ENCODE data around the gene U2AF2. TPM values are rescaled to one million over a fixed set of nuclear protein-coding genes. Genes with fewer than 3 reads are reported as not detected.

U2AF2 gene
- total RNA-seq, 1 donor from 2014 or later: 219 TPM

DNA sequence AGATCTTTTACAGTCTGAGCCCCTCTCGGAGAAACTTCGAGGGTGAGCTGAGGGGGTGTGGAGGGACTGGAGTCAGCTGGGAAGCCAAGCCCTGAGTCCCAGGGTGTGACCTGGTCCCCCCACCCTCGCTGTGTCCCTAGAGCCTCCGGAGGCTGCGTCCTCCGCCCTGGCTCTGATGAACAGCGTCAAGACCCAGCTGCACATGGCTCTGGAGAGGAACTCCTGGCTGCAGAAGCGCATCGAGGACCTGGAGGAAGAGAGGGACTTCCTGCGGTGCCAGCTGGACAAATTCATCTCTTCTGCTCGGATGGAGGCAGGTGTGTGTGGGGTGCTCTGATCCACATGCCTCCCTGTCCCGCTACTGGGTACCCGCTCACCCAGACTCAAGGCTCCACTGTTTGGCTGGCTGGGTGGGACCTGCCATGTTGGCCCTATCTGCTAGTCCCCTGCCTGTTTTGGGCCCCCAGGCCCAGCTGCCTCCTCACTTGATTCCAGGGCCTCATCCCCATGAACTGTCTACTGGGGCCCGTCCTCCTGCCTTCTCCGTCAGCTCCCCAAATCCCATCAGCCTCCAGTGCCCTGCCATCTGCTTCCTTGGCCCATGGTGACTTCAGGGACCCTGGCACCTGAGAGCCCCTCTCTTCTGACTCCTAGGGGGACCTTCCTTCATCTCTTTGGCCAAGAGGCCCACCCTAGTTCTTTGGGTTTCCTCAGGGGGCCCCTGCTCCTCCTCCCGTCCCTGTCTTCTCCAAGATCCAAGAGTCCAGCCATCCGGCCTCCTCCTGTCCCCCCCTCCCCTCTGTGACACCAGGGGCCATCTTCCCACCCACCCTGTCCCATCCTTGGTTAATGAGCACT lies 5.3 kb upstream of the U2AF2 start:
- DNase-seq (ENCODE audit: low spot score): no peak
- Mint-ChIP-seq H3K27ac (ENCODE audit: unreplicated experiment) (peak overlapping the region; percentile 42), H3K27me3 (ENCODE audit: unreplicated experiment) (peaks cover 36% of the 10 kb centered on the region), H3K4me3 (ENCODE audit: unreplicated experiment) (peak overlapping the region; percentile 88), H3K4me1 (ENCODE audit: unreplicated experiment) (peaks cover 20% of the 10 kb centered on the region), H3K9me3 (ENCODE audit: unreplicated experiment) (no peaks in the 10 kb centered on the region), H3K36me3 (ENCODE audit: low read depth, unreplicated experiment) (peaks cover 15% of the 10 kb centered on the region)
- TF ChIP-seq, protein P1, sequence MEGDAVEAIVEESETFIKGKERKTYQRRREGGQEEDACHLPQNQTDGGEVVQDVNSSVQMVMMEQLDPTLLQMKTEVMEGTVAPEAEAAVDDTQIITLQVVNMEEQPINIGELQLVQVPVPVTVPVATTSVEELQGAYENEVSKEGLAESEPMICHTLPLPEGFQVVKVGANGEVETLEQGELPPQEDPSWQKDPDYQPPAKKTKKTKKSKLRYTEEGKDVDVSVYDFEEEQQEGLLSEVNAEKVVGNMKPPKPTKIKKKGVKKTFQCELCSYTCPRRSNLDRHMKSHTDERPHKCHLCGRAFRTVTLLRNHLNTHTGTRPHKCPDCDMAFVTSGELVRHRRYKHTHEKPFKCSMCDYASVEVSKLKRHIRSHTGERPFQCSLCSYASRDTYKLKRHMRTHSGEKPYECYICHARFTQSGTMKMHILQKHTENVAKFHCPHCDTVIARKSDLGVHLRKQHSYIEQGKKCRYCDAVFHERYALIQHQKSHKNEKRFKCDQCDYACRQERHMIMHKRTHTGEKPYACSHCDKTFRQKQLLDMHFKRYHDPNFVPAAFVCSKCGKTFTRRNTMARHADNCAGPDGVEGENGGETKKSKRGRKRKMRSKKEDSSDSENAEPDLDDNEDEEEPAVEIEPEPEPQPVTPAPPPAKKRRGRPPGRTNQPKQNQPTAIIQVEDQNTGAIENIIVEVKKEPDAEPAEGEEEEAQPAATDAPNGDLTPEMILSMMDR (IDR thresholded peaks at IDR 0.05; ENCODE audit: unreplicated experiment): no peak

DNA sequence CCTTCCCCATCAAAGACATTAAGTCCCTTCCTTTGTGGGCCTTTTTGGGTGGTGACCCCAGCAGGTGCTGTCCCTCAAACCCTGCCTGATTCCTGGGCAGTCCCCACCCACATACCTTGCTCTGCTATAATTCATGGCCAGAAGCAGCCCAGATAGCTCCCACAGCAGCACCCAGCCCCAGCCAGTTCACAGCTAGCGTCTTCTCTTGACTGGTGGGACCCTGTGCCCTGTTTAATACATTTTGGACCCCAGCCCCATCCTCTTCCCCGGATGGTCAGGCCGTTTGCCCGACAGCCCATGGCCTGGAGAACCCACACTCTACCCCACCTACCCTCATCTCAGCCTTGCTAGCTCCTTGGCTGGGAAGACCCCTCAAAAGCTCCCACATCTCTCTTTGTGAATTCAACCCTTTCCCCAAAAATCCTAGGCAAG lies 4.7 kb upstream of the U2AF2 start:
- Mint-ChIP-seq H3K27me3 (ENCODE audit: unreplicated experiment) (peaks cover 37% of the 10 kb centered on the region), H3K27ac (ENCODE audit: unreplicated experiment) (peak overlapping the region; percentile 42)
- TF ChIP-seq, protein P1 (IDR thresholded peaks at IDR 0.05; ENCODE audit: unreplicated experiment): no peak

DNA sequence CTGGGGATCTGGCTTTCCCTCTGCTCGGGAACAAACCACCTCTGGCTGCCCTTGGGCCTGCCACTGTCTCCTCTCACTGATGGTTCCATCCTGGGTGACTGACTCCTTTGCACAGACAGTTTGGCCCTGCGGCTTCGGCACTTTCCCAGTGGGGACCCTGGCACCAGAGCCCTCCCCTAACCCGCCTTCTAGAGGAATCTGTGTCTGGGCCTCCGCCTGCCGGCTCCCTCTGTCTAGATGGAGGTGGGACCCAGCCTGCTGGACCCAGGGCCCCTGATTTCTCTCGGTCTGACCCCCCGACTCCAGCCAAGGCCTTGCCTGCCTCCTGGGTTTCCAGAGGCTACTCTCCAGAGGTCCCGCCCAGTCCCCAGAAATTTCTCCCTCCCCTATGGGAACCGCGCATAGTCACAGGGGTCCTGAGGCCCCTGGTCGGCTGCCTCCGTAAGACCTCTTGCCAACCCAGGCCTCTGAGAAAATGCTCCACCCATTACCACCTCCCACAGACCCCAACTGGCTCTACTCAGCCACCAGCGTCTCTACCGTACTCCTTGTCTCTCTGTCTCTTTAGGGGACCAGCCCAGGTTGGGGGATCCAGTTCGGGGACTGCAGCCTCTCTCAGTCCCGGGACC lies 4.1 kb upstream of the U2AF2 start:
- H3K9me3 Mint-ChIP-seq (ENCODE audit: unreplicated experiment): no peaks in the 10 kb centered on the region
- peaks cover 21% of the 10 kb centered on the region for H3K4me1 Mint-ChIP-seq (ENCODE audit: unreplicated experiment)
- peaks cover 14% of the 10 kb centered on the region for H3K36me3 Mint-ChIP-seq (ENCODE audit: low read depth, unreplicated experiment)
- DNase-seq (ENCODE audit: low spot score): no peak
- peak overlapping the region; percentile 51 for H3K4me3 Mint-ChIP-seq (ENCODE audit: unreplicated experiment)
- peaks cover 36% of the 10 kb centered on the region for H3K27me3 Mint-ChIP-seq (ENCODE audit: unreplicated experiment)
- no peak overlapping the region for H3K27ac Mint-ChIP-seq (ENCODE audit: unreplicated experiment)
- TF ChIP-seq, protein P1 (IDR thresholded peaks at IDR 0.05; ENCODE audit: unreplicated experiment): no peak

More for the DNA sequence above, 4.7 kb upstream of the U2AF2 start:
- Mint-ChIP-seq H3K36me3 (ENCODE audit: low read depth, unreplicated experiment) (peaks cover 16% of the 10 kb centered on the region), H3K9me3 (ENCODE audit: unreplicated experiment) (no peaks in the 10 kb centered on the region), H3K4me3 (ENCODE audit: unreplicated experiment) (peak overlapping the region; percentile 44), H3K4me1 (ENCODE audit: unreplicated experiment) (peaks cover 21% of the 10 kb centered on the region)
- DNase-seq (ENCODE audit: low spot score): no peak

GRCh38 chr19:55651236-55651635 lies 3.6 kb upstream of the U2AF2 start:
- H3K27me3 Mint-ChIP-seq (ENCODE audit: unreplicated experiment): peaks cover 41% of the 10 kb centered on the region
- TF ChIP-seq, protein P1 (IDR thresholded peaks at IDR 0.05; ENCODE audit: unreplicated experiment): no peak
- no peak overlapping the region for H3K27ac Mint-ChIP-seq (ENCODE audit: unreplicated experiment)
- peak overlapping the region; percentile 51 for H3K4me3 Mint-ChIP-seq (ENCODE audit: unreplicated experiment)
- H3K9me3 Mint-ChIP-seq (ENCODE audit: unreplicated experiment): no peaks in the 10 kb centered on the region
- no peak for DNase-seq (ENCODE audit: low spot score)
- H3K4me1 Mint-ChIP-seq (ENCODE audit: unreplicated experiment): peaks cover 25% of the 10 kb centered on the region
- peaks cover 19% of the 10 kb centered on the region for H3K36me3 Mint-ChIP-seq (ENCODE audit: low read depth, unreplicated experiment)
